Measurements from ENCODE around the gene NEDD4.

DNA sequence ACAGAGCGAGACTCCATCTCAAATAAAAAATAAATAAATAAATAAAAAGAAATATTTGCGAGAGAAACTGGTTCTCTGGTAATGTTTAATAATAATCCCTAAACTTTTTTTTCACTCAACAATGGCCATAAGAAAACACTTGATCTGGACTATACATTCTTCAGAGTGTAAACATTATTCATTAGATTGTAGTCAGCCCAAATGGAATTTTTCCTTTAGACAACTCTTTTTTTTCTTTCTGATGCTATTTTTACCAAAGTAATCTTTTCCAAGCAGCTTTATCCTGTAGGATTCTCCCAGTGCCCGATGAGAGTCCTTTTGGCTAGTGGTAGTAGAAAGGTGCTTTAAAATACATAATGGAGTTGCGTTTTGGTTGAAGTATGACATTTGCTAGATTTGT, 90.4 kb downstream of the NEDD4 start:
- TF ChIP-seq, protein P1, sequence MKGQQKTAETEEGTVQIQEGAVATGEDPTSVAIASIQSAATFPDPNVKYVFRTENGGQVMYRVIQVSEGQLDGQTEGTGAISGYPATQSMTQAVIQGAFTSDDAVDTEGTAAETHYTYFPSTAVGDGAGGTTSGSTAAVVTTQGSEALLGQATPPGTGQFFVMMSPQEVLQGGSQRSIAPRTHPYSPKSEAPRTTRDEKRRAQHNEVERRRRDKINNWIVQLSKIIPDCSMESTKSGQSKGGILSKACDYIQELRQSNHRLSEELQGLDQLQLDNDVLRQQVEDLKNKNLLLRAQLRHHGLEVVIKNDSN (IDR thresholded peaks at IDR 0.05; ENCODE audit: borderline replicate concordance, low read depth): no peak
- TF ChIP-seq POLR2AphosphoS5 (IDR thresholded peaks at IDR 0.05; ENCODE audit: low read depth, low read length): no peak
- TF ChIP-seq, protein P2, sequence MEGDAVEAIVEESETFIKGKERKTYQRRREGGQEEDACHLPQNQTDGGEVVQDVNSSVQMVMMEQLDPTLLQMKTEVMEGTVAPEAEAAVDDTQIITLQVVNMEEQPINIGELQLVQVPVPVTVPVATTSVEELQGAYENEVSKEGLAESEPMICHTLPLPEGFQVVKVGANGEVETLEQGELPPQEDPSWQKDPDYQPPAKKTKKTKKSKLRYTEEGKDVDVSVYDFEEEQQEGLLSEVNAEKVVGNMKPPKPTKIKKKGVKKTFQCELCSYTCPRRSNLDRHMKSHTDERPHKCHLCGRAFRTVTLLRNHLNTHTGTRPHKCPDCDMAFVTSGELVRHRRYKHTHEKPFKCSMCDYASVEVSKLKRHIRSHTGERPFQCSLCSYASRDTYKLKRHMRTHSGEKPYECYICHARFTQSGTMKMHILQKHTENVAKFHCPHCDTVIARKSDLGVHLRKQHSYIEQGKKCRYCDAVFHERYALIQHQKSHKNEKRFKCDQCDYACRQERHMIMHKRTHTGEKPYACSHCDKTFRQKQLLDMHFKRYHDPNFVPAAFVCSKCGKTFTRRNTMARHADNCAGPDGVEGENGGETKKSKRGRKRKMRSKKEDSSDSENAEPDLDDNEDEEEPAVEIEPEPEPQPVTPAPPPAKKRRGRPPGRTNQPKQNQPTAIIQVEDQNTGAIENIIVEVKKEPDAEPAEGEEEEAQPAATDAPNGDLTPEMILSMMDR (IDR thresholded peaks at IDR 0.05): no peak
